Panc1 (cell line): Measurements from ENCODE around the gene COMMD9. TPM values are rescaled to one million over a fixed set of nuclear protein-coding genes. Genes with fewer than 3 reads are reported as not detected.

Source experiments
- ATAC-seq: fragments of 200-7000 bp; cut with Tn5 transposase; 2 replicates; pipeline ENCODE4 v1.9.1; 2020; ENCODE audit warnings: mild to moderate bottlenecking, moderate library complexity
- BruUV-seq: library from RNA; stranded (reverse); fragments of 400-500 nt; replicated peaks from 2 replicates; lab custom pipeline; 2021; lab: Mats Ljungman, UMichigan
- CTCF ChIA-PET: fragments of 300-600 bp; sonication (Branson Sonifier 250); formaldehyde crosslinking; loops from one replicate; lab custom pipeline; 2022; ENCODE audit warnings: antibody characterized with exemption; lab: Charles Lee
- POLR2A ChIA-PET: fragments of 300-600 bp; sonication (Branson Sonifier 250); formaldehyde crosslinking; loops from one replicate; lab custom pipeline; 2022; ENCODE audit warnings: antibody characterized with exemption; lab: Charles Lee
- DNase-seq: peaks from one replicate; pipeline ENCODE4 v3.0.0-alpha.2; 2010; ENCODE audit warnings: low read depth, low spot score
- H3K27ac ChIP-seq: 2 replicates; pipeline ENCODE4 v1.5.1; 2011; ENCODE audit warnings: mild to moderate bottlenecking, low read length, inconsistent platforms
- H3K27me3 ChIP-seq: fragments of 200-500 bp; sonication (Bioruptor generic); 2 replicates; pipeline ENCODE4 v1.6.0; 2014; ENCODE audit warnings: low read length, inconsistent platforms; ENCODE audit not compliant: control insufficient read depth, insufficient read depth
- H3K36me3 ChIP-seq: fragments of 200-500 bp; sonication (Bioruptor generic); 2 replicates; pipeline ENCODE4 v1.5.1; 2014; ENCODE audit warnings: inconsistent platforms, mild to moderate bottlenecking, low read length, moderate library complexity; ENCODE audit not compliant: control insufficient read depth, insufficient read depth
- H3K4me1 ChIP-seq: 2 replicates; pipeline ENCODE4 v1.5.1; 2011; ENCODE audit warnings: inconsistent platforms, mild to moderate bottlenecking, low read length, moderate library complexity; ENCODE audit not compliant: control insufficient read depth, insufficient read depth
- H3K4me3 ChIP-seq, 2 experiments: 2 replicates each; pipeline ENCODE4 v1.5.1; 2011 to 2012; ENCODE audit warnings: low read depth in 2 of 2, low read length in 2 of 2, mild to moderate bottlenecking in 2 of 2, inconsistent platforms in 1 of 2, moderate library complexity in 1 of 2
- H3K9me3 ChIP-seq: fragments of 200-500 bp; sonication (Bioruptor generic); 2 replicates; pipeline ENCODE4 v1.5.1; 2014; ENCODE audit warnings: low read depth, mild to moderate bottlenecking, inconsistent platforms, low read length, moderate library complexity; ENCODE audit not compliant: control insufficient read depth, insufficient read depth
- CTCF ChIP-seq: fragments of 450-650 bp; IDR thresholded peaks from 2 replicates; pipeline ENCODE4 v1.5.1; 2017; ENCODE audit warnings: mild to moderate bottlenecking
- POLR2AphosphoS5 ChIP-seq: IDR thresholded peaks from 2 replicates; pipeline ENCODE4 v1.6.1; 2012; ENCODE audit warnings: mild to moderate bottlenecking, low read depth, low read length, moderate library complexity
- REST ChIP-seq, 2 experiments: IDR thresholded peaks; 2 replicates each; pipeline ENCODE4 v1.6.1; 2011 to 2012; ENCODE audit warnings: low read depth in 2 of 2, control low read depth in 1 of 2, low read length in 1 of 2, mild to moderate bottlenecking in 1 of 2, moderate library complexity in 1 of 2; ENCODE audit not compliant: insufficient read depth in 1 of 2
- SIN3A ChIP-seq: IDR thresholded peaks from 2 replicates; pipeline ENCODE4 v1.6.1; 2012; ENCODE audit warnings: low read depth, mild to moderate bottlenecking, low read length, moderate library complexity, borderline replicate concordance; ENCODE audit not compliant: insufficient read depth
- TCF7L2 ChIP-seq: IDR thresholded peaks from 2 replicates; pipeline ENCODE4 v1.6.1; 2011; ENCODE audit warnings: mild to moderate bottlenecking, low read depth, low read length, inconsistent platforms
- in situ Hi-C: cut with HindIII; loops from 2 replicates; pipeline ENCODE4 v1.10.0; 2016; ENCODE audit warnings: low sequenced_read_pairs, low pct_unique_long_range_greater_than_20kb
- intact Hi-C: fragments of 100-400 bp; cut with micrococcal nuclease; formaldehyde crosslinking; loops from one replicate; pipeline ENCODE4 v1.10.0; 2022; ENCODE audit not compliant: unreplicated experiment
- total RNA-seq: library from RNA; stranded (reverse); gene quantifications from one replicate; pipeline ENCODE4 v1.2.1, GENCODE V29; 2021; ENCODE audit not compliant: unreplicated experiment

Gene COMMD9
- total RNA-seq, 1 experiment from 2014 or later, result 41.8 TPM

GRCh38 chr11:36243641-36244040 lies 45.6 kb downstream of the COMMD9 start:
- no peak for DNase-seq
- Histone ChIP-seq H3K9me3 (no peaks in the 10 kb centered on the region), H3K27me3 (peaks cover 4% of the 10 kb centered on the region; the same call in 1 of the 2 replicates), H3K4me3 (no peak overlapping the region), H3K4me1 (no peaks in the 10 kb centered on the region), H3K27ac (no peak overlapping the region), H3K36me3 (no peaks in the 10 kb centered on the region)
- TF ChIP-seq POLR2AphosphoS5 (no peak), REST (IDR thresholded peaks at IDR 0.05; ENCODE audit: insufficient read depth in 1 of 2, low read depth in 2 of 2, low read length in 1 of 2) (no peak), TCF7L2 (no peak), CTCF (no peak), SIN3A (no peak)
- no peak for ATAC-seq
- ChIA-PET POLR2A (interaction anchor here (0.6 kb wide), 1 partner anchor 28 kb away, joined by 3 read pairs; no protein-coding TSS in a partner anchor), CTCF (no interaction called here)
- no TSS peak for BruUV-seq
- intact Hi-C loops, result no loop called here
- in situ Hi-C loops, result no loop called here

- H3K27ac ChIP-seq, result no peak overlapping the region
- no peaks in the 10 kb centered on the region for H3K4me1 ChIP-seq
- no peaks in the 10 kb centered on the region for H3K36me3 ChIP-seq
- TF ChIP-seq CTCF (no peak), SIN3A (no peak), REST (IDR thresholded peaks at IDR 0.05; ENCODE audit: insufficient read depth in 1 of 2, low read depth in 2 of 2, low read length in 1 of 2) (no peak), POLR2AphosphoS5 (no peak), TCF7L2 (no peak)
- H3K4me3 ChIP-seq, result no peak overlapping the region
- ChIA-PET CTCF (no interaction called here), POLR2A (interaction anchor here (0.5 kb wide), 1 partner anchor 61 kb away, joined by 4 read pairs; no protein-coding TSS in a partner anchor)
- BruUV-seq, result no TSS peak
- ATAC-seq (no peak), DNase-seq (no peak)
- peaks cover under 1% of the 10 kb centered on the region; the same call in 1 of the 2 replicates for H3K27me3 ChIP-seq
- in situ Hi-C loops (no loop called here), intact Hi-C loops (no loop called here)
- H3K9me3 ChIP-seq, result no peaks in the 10 kb centered on the region
Observed at GRCh38 chr11:36241497-36241896, 47.7 kb downstream of the COMMD9 start.
